ENCODE data around the gene ITM2C. TPM values are rescaled to one million over a fixed set of nuclear protein-coding genes. Genes with fewer than 3 reads are reported as not detected.

Gene ITM2C
- polyA plus RNA-seq, 1 donor = 138 TPM

DNA sequence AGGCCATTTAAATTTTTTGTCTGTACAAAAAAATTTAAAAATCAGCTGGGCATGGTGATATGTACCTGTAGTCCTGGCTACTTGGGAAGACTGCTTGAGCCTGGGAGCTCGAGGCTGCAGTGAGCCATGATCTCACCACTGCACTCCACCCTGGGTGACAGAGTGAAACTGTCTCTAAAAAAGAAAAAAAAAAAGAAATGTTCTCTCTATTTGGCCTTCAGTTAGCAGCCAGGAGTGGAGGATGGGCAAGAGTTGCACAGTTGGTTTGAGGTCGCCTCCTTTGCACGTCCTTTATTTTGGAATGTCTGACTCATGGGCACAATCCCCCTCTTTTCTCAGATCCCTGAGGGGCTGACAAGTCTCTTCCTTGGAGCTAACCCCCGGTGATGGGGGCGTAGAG lies 26.3 kb downstream of the ITM2C start:
- no peak for DNase-seq (ENCODE audit: low read depth)

DNA sequence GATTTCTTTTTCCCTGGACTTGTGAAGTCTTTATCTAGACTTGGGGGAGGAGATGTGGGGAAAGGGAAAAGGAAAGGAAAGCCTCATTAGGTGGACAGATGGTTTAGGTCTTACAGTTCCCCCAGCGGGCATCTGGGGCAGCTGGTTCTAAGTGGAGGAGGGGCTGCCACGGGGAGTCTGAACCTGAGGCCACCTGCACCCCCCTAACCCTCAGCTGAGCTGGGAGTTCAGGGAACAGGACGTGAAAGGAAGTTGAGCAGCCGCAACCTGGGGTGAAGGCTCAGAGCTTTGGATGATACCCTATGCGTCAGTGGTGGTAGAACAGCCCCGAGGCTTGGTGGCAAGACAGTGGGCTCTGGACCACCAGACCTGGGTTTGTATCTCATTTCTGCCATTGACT lies 26.8 kb downstream of the ITM2C start:
- DNase-seq (ENCODE audit: low read depth) = no peak

DNA sequence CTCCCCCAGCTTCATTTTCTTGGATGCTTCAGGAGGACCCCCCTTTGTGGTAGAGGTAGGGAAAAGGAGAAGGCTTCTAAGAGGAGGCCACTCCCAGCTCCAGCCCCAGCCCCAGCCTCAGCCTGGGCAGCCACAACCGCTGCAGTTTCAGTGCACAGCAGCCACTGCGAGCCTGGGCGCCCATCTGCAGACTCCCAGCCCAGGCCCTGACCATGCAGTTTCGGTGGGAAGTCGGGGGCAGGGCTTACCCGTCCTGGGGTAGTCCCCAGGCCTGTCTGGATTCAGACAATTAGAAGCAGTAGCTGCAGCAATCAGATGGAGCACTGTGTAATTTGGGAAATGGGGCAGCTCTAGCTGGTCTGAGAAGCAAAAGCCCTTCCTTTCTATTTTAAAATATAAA lies 28.6 kb downstream of the ITM2C start:
- DNase-seq (ENCODE audit: low read depth) = no peak

- DNase-seq (ENCODE audit: low read depth) = no peak
These were observed 29.4 kb downstream of the ITM2C start for GRCh38 chr2:230893841-230894781.

DNA sequence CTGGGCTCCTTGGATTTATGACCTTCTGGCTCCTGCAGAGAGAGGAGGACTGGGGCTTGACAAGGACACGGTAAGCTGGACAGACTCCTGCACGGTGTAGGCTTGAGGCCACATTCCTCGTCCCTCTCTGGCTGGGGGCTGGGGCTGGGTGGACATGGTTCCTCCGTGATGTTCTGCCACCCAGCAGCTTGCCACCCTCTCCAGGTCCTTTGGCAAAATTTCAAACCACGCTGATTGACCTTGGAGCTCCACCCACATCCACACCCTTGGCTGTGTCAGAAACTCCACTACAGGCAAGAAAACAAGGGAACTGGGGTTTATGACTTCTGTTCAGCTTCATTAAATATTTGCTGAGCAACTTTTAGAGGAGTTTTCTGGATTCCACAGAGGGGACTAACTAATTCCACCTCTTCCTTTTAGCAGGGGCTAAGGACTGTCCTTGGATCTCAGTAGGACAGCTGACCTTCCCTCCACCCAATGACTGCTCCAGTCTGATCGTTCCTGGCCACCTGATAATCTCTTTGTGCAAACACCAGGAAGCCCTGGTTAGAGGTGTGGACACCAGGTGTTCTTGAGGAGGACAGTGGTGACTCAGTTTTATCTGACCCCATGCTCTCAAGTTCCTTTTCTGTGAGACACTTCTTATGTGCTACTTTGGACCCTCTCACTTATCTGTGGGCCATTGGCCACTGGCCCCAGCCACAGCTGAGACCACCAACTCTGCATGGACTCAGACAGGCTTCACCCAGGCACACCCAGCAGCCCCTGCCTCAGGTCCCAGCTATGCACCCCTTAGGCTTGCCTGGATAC lies 31.0 kb downstream of the ITM2C start:
- no peak for DNase-seq (ENCODE audit: low read depth)

DNA sequence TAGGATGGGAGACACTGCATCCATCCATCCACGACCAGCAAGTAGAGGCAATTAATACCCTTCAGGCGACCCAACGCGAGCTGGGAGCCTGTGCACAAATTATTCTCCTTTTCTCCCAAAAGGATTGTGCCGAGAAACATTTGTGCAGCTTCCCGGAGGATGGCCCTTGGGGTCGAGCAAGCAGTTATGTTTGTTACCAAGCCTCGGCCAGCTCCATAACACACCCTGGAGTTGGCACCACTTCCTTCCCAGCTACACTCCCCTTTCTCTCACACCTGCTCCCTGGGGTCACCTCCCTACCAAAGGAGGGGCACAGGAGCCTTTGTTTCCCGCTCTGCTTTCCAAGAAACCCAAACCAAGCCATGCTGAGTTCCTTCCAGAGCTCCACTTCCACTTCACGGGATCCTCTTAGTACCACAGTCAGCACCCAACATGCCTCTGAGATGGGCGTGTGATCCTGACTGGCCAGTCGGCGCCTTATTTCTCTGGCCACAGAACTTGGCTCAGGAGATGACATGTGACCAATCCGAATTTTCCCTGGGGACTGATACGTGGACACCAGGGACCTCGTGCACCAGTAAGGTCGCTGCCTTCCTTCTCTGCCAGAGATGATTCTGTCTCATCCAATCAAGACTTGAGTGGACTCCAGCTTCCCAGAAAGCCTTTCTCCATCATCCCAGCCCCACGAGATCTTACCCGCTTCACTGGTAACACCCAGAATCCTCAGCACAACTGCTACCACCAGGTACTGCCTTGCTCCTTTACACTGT lies 31.8 kb downstream of the ITM2C start:
- no peak for DNase-seq (ENCODE audit: low read depth)

DNA sequence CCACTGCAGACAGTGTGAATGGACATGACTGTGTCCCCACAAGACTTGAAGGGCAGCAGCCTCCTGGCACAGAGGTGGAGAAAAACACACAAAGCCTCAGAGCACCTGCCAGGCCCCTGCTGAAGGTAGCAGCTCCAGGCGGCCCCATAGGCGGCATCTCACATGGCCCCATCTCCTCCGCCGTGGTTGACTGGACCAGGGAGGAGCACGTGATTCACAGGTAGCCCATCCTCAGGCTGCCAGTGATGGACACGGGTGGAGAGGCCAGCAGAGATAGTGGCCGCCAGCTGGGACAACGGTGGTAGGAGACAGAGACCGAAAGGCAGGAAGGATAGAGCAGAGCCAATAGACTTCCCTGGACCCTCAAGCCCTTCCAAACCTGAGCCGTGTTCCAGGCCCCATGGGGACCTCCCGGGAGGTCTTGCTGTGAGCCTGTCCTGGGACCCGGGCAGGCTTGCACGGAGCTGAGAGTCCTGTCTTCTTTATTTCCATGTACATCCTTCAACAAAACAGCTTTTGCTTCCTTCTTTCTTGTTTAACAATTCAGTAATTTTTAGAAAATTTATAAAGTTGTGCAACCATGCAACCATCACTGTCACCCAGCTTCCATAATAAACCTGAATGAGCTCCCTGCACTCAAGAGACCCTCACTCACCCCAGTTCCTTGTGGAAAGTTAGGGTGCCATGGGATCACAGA lies 33.4 kb downstream of the ITM2C start:
- no peak for DNase-seq (ENCODE audit: low read depth)

- DNase-seq (ENCODE audit: low read depth) = no peak
These were observed 34.0 kb downstream of the ITM2C start for GRCh38 chr2:230898713-230899091.

DNA sequence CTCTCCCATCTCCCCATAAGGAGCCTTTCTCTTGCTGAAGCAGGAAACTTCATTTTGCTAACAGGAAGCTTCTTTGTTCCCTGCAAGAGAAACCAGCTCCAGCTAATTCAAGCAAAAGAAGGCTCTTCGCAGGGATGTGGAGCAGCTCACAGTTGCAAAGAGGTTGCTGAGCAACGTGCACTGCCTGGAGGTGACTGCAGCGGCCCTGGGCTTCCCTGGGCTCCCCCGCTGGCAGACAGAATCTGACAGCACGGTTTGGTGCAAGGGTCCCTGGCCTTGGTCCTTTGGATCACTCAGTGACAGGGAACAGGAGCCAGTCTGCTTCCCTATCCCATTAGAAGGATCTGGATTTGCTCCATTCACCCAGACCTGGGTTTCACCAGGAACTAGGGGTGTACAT lies 34.5 kb downstream of the ITM2C start:
- DNase-seq (ENCODE audit: low read depth) = no peak

GRCh38 chr2:230899786-230900185 lies 35.0 kb downstream of the ITM2C start:
- DNase-seq (ENCODE audit: low read depth) = no peak

DNA sequence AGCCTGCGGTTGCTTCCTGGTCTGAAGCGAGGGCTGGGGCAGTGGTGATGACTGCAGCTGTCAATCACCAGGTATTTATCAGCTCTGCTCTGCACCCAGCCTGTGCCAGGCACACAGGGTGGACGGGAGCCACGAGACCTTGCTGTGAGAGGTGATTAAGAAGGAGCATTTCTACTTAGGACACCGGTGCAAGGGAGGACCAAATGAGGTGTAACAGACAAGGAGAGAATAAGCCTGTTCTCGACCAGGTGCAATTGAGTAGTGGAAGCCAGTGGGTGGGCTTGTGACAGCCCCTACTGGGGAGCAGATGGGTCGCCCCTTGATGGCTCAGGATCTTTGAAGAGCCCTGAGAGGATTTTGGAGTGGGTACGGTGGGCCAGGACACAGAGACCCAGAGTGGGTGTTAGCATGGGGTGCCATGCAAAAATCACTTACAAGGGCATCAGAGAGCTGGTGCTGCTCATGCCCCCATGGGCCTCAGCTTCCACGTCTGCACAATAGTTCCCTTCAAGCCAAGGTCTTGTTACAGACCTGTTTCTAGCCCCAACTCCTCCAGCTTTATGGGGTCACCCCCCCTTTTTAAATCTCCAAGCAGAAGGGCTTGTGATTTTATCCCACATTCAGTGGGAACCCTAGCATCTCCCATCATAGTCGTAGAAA lies 35.7 kb downstream of the ITM2C start:
- DNase-seq (ENCODE audit: low read depth) = no peak

DNA sequence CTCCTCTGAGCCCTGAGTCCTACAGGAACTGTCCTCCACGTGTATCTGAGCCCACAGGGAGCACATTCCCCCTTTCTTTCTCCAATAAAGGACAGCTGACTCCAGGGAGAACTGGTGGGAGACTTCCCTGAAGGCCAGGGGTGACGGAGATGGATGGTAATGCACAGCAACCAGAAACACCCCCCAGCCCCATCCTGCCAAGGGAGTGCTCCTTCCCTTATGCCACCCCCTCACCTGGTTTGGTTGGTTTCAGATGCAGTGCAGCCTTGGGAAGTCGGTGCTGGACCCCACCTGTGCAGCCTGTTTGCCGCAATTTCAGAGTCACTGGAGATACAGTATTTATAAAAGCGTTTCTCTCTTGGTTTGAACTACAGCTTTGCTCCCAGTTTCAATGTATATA lies 36.3 kb downstream of the ITM2C start:
- DNase-seq (ENCODE audit: low read depth) = no peak

GRCh38 chr2:230902180-230902899 lies 37.6 kb downstream of the ITM2C start:
- no peak for DNase-seq (ENCODE audit: low read depth)

DNA sequence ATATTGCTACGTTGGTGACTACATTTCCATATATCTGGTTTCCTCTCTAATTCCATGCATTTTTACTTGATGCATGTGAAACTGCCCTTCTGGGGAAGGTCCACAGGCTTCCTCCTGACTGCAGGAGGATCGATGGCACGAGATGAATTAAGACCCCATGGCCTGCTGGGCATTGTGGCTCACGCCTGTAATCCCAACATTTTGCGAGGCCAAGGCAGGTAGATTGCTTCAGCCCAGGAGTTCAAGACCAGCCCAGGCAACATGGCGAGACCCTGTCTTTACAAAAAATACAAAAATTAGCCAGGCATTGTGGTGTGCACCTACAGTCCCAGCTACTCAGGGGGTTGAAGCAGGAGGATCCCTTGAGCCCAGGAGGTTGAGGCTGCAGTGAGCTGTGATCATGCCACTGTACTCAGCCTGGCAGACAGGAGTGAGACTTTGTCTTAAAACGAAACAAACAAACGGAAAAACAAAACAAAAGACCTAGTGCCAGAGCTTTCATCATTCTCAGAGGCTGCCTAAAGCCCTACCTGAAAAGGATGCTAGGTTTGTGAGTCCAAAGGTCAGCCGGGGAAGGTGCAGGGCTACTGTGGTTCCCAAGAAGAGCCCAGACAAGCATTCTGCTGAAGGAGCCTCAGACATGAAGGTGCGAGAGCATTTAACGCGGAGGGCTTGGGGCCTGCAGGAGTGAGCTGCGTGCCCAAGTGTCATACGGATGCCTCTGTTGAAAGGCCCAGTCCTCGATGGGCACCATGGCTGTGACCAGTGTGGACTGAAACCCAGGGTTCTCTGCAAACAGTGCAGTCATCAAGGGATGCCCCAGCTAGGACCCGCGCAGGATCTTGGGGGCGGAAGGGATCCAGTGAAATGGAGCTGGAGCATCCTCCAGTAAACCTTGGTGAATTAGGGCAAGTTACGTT lies 38.7 kb downstream of the ITM2C start:
- no peak for DNase-seq (ENCODE audit: low read depth)

DNA sequence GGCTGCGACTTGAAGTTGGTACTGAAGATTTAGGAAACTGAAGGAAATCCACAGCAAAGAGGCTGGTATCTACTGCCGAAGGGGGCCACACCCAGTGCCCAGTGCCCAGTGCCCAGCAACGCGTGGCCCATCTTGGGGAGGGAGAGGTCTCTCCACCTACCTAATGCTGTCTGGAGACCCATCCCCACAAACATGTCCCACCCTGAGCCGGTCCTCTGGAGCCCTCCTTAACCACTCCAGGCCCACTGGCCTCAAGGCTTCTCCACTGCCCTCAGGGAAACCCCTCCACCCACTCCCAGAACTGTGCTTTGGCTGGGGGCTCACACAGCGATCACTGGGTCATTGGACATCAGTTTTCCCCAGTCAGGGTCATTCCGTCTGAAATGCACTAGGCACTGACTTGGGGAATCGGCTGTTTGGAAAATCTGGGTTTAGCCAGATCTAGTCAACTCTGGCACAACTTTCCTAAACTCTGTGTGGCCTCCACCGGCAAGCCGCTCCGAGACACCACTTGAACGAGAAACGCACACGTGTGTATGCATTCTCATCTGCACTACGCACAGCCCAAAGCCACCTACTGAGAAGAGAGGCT lies 40.2 kb downstream of the ITM2C start:
- DNase-seq (ENCODE audit: low read depth) = no peak

DNA sequence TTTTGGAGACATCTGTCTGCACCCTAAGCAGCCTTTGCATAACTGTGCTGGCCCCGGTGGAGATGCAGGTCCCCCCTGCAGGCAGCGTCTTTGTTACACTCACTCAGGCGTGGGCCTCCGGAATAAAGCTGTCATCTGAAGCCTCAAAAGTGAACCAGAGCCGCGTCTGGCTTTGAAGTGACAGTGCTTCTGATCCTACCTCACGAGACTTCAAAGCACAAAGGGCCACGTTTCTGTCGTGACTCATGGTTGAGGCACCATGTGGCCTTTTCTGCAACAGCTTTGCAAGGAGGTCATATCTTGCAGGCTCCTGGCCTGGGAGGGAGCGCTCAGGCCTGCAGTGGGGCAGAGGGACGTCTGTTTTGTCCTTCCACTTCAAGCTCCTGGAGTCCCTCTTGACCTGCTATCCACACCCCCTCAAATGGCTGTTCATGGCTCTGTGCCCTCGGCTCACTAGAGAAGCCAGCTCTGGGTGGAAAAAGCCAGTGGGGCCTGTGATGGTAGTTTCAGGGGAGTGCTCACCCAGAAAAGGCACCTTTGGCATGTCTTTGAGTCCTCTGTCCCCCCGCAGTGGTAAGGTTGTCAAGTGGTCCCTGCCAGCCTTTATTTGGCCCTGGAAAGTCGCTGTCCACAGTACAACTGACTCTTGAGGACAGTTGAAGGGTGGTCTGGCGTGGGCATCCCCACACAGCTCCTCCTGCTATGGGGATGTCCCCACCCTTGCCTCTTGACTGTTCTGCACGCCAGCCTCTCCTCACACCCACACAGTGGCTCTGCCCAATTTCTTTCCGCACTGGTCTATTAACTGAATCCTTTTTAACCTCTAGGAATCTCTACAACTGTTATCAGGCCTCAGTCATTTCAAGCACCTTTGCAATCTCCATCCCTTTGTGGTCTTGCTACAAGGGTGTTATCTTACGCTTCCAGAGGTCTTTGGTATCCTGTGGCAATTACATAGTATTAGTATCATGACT lies 41.0 kb downstream of the ITM2C start:
- DNase-seq (ENCODE audit: low read depth) = no peak

- no peak for DNase-seq (ENCODE audit: low read depth)
These were observed 41.9 kb downstream of the ITM2C start for GRCh38 chr2:230906471-230907230.

Data from forelimb muscle (tissue), 1 donor.